ENCODE measurements around the gene FYB2.
A peak's percentile ranks its signal among the peaks of the same experiment; 100 is the strongest.

The FYB2 gene

DNA sequence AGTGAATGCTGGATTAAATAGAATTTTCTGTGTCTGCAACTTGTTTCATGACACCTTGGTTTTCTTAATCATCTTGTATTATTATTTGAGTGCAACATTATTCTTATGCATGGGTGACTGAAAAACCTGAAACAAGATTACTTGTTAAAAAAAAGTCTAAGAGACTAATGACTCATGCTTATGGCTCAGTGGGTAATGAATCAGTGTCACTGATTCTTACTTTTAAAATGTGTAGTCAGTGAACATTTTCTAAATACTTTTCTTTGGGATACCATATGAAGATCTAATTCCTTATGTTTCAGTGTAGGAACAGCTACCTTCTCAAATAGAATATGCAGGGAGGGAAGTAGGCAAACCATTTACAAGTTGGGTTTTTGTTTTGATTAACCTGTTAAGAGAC lies 108.6 kb downstream of the FYB2 start:
- no peak for DNase-seq

DNA sequence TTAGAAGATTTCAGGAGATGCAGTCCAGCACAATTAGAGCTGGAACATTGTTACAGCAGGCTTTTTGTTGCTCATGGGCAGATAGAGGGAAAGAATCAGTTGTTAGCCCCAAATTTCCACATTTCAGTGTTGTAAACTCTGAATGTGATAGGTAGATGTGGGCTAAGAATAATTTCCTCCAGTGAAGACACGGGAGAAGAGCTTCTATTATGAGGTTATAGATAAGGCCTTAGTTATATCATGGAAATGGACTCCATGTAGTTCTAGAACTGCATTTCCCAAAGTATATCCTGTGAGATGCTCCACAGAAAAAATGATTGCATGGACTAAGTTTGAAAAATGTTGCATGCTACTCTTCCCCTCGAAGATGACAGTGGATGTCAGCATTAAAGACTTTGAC lies 109.2 kb downstream of the FYB2 start:
- DNase-seq, result no peak

DNA sequence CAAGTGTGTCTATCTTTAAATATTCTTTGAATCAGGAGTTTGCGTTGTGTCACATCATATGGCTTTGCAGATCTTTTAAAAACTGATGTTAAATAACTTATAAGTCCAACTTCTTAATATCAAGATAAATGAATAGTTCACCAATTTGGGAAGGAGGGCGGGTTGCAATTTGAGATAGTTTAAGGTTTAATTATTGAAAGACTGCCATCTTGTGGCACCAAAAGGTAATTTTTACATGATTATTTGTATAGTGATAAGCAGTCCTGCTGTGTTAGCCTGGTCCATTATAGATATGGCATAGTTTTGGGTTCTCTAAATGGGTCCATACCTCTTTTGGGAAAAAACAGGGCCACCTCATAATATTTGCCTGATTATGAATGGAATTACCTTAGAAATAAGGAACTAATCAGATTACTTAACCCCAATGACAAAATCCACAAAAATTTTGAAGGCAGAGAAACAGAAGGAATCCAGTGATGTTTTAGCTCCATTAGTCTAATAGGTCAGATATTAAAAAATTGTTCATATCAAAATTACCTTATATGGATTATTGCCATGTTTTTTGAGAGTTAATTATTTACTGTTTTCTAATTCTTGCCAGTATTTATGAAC lies 109.8 kb downstream of the FYB2 start:
- peak; percentile 4 to 77 (median 60) for DNase-seq

DNA sequence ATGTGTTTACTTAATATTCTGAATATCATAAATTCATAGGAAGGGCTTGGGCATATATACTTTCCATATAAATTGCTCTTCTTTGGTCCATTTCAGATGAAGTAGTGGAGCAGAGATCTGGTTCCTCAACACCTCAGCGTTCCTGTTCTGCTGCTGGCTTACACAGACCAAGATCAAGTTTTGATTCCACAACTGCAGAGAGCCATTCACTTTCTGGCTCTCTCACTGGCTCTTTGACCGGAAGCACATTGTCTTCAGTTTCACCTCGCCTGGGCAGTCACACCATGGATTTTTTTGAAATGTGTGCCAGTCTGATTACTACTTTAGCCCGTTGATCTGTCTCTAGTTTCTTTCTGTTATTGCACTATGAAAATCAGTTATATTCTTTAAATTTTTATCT lies 111.8 kb downstream of the FYB2 start:
- DNase-seq, result no peak

DNA sequence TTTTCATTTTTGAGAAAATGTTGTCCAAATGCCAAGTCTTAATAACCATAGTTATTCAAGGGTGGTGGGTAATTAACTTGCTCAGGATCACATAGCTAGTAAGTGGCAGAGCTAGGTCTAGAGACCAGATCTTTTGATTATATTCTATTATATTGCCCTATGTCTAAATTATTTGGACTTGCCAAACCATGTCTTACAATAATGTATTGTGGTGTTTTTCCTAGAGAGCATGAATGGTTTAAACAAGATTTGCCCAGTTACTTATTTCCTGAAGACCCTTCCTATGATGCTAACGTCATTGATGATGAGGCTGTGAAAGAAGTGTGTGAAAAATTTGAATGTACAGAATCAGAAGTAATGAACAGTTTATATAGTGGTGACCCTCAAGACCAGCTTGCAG lies 115.5 kb downstream of the FYB2 start:
- no peak for DNase-seq

DNA sequence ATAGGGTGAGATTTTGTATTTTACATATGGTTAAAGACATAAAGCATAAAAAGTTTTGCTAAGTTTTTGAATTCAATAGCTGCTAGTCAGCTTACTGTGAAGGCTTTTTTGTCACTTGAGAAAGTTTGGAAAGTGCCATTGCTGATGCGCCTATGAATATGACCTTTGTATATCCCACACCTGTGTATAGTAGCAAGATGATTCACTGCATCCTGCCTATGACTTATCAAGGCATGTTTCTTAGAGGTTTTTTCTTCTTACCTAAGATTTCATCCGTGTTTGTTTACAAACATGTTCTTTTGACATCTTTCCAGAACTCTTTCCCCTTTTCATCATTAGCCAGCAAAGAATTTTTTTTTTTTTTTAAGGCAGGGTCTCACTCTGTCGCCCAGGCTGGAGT lies 122.5 kb downstream of the FYB2 start:
- DNase-seq, result no peak

DNA sequence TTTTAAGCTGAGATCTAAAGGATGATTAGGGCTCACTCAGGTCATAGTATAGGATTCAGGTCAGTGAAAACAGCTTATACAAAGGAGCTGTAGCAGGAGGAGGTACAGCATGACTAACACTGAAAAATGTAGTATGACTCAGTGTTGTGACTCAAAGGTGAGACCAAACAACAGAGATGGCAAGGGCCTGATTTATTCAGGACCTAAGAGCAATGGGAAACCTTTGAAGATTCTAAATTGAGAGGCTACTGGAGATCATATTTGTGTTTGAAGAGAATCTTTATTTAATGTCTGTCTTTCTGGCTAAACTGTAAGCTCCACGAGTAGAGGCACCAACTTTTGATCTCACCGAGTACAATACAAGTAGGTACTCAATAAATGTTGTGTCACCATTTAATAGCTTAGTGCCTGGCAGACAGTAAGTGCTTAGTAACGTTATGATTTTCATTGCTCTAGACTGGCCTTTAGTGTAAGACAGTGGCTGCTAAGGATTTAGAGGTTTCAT lies 130.6 kb downstream of the FYB2 start:
- no peak for DNase-seq

DNA sequence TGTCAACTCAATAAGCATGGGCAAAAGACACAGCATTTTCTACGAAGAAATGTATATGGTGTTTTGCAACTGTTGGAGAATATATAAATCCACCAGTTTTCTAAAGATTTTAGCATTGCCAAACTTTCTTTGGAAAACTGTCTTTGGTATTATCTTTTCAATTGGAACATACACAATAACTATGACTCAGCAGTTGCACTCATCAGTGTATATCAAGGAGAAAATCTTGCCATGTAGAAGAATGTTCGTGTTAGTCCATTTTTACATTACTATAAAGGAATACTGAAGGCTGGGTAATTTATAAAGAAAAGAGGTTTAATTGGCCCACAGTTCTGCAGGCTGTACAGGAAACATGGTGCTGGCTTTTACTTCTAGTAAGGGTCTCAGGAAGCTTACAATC lies 133.0 kb downstream of the FYB2 start:
- no peak for DNase-seq

DNA sequence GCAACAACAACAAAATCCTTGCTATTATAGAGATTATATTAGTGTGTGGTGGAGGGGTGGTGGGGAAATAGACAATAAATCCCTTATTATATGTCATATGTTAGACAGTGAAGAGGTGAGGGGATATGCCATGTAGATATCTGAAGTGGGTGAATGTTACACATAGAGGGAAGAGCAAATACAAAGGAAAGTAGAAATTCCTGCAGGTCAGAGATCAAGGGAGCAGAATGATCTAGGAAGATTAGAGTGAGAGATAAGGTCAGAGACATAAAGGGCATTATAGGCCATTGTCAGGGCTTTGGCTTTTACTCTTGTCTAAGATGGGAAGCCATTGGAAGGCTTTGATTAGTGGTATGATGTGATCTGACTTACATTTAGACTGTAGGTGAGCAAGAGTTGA lies 135.6 kb downstream of the FYB2 start:
- DNase-seq, result no peak

DNA sequence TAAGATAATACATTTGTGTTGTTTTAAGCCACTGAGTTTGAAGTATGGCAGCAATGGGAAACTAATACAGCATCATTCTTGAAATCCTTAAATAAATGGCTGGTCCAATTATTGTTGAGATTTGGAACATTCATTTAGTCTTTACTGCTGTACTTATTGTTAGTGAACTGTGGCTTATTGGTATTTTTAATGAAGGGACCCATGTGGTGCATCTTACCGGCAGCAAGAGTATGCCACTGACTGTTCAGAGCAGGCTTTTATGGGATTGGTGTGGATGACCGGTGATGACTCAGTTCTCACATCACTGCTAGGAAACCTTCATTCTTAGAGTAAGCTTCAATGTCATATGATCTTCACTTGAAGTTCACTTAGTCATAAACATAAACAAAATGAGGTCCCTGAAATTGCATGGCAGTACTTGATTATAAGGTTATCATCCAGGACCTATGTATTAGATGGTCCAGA lies 142.6 kb downstream of the FYB2 start:
- no peak for DNase-seq

DNA sequence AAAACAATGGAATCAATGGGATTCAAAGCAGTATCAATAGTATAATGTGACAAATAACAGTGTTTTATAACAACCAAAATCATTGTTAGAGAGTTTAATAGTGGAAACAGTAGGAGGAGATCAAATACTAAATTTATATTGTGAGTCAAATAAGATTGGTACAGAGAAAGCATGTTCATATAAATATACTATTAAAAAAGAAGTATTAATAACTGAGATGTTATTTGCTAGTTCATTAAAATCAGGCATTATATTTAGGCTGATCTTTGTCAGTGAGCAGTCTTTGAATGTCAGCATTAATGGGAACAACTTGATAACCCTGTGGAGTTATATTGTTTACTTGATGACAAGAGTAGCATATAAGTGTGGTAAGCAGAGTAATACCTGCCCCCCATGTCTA lies 143.4 kb downstream of the FYB2 start:
- DNase-seq, result no peak

DNA sequence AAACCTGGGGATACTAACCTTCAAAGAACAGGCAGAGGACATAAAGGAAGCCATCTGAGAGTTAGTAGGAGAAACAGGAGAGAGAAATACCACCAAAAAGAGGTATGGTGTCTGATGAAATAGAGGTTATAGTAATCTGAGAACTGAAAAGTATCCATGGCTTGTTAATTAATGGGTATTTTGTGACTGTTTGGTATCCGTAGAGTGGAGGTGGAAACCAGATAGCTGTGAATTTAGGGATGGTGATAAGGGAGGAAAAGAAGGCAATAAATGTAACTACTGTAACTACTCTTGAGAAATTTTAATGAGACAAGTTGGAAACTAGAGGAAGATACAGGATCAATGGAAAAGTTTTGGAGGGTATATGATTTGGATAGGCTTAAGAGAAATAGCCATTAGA lies 146.6 kb downstream of the FYB2 start:
- DNase-seq, result no peak

DNA sequence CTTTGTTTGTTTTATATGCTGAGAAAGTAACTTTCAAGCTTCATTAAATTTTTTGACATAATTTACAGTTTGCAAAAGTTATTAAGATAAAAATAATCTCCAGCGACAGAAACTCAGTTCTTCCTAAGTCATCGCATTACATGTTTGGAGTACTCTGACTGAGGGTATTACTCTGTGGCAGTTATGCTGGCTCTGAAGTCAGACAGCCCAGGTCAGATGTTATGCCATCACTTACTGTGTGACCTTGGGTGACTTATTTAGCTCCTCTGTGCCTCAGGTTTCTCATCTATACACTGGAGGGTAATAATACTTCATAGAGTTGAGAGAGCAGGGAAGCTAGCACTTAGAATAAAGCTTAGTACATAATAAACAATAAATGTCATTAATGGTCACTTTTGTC lies 147.7 kb downstream of the FYB2 start:
- no peak for DNase-seq

DNA sequence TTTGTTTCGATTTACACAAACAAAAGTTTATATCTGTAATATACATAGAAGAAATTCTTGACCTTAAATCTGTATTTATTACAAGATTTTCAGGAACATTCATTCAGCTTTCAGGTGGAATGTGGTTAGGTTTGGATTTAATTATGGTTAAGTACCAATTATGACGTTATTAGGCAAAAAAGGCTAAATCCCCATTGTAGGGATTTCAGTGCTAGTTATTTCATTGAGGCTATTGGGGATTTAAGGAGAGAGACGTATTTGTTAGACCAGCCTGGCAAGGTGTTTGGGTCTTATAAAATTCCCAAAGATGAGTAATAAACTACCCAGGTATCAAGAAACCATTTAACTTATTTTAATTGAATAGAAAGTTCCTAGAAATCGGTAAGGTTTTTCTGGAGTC lies 148.1 kb downstream of the FYB2 start:
- no peak for DNase-seq

DNA sequence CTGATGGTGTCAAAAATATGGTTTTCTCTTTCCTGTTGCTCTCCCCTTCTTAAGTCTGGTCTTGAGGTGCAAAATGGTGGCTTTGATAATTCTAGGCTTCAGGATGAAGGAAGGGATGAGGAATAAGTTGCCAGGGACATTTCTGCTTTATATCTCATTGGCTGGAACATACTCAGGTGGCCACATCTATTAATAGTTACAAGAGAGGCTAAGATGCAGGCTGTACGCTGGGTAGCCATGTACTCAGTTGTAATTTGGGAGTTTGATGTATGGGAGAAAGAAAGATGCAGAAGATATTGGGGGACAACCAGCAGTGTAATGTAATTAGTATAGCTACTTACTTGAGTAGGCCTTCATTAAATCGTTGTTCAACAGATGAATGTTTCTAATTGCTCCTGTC lies 148.9 kb downstream of the FYB2 start:
- no peak for DNase-seq

Measured in suppressor macrophage (primary cell).